ENCODE results near the gene UPK1A. TPM values are rescaled to one million over a fixed set of nuclear protein-coding genes. Genes with fewer than 3 reads are reported as not detected.
A peak's percentile ranks its signal among the peaks of the same experiment; 100 is the strongest.

The UPK1A gene
- total RNA-seq, 6 experiments from 2014 or later, result 0.27 TPM; not detected in 5

DNA sequence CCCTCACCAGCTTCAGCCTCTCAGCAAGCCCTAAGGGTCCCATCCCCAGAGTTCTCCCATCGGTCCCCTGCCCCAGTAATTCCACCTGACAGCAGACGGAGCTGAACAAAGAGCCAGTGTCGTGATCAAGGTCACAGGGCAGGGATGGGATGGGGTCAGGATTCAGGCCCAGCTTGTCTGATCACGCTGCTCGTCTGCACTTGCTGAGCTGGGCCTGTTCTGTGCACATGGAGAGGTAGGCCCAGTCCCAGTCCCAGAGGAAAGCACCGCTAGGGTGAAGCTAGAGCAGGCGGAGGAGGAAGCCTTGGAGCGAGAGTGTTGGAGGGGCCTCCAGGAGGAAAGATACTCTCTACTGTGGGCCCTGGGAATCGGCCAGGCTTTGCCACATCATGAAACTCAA lies 44.6 kb upstream of the UPK1A start:
- intact Hi-C loops (cut with DNase I), result no loop called here
- no peaks in the 10 kb centered on the region for H3K4me1 ChIP-seq
- TF ChIP-seq, protein P1, sequence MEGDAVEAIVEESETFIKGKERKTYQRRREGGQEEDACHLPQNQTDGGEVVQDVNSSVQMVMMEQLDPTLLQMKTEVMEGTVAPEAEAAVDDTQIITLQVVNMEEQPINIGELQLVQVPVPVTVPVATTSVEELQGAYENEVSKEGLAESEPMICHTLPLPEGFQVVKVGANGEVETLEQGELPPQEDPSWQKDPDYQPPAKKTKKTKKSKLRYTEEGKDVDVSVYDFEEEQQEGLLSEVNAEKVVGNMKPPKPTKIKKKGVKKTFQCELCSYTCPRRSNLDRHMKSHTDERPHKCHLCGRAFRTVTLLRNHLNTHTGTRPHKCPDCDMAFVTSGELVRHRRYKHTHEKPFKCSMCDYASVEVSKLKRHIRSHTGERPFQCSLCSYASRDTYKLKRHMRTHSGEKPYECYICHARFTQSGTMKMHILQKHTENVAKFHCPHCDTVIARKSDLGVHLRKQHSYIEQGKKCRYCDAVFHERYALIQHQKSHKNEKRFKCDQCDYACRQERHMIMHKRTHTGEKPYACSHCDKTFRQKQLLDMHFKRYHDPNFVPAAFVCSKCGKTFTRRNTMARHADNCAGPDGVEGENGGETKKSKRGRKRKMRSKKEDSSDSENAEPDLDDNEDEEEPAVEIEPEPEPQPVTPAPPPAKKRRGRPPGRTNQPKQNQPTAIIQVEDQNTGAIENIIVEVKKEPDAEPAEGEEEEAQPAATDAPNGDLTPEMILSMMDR (IDR thresholded peaks at IDR 0.05), result no peak
- no peak for TF ChIP-seq POLR2A (IDR thresholded peaks at IDR 0.05)
- H3K4me3 ChIP-seq, result no peak overlapping the region
- no peaks in the 10 kb centered on the region for H3K36me3 ChIP-seq
- no peaks in the 10 kb centered on the region for H3K9me3 ChIP-seq
- DNase-seq (no peak), ATAC-seq (no peak)
- no peaks in the 10 kb centered on the region for H3K27me3 ChIP-seq
- H3K27ac ChIP-seq, result no peak overlapping the region
- 88% methylated on average over 9 of the region's 9 CpGs for WGBS (ENCODE audit: insufficient coverage, low coverage, low lambda C conversion rate, missing lambda C conversion rate)

DNA sequence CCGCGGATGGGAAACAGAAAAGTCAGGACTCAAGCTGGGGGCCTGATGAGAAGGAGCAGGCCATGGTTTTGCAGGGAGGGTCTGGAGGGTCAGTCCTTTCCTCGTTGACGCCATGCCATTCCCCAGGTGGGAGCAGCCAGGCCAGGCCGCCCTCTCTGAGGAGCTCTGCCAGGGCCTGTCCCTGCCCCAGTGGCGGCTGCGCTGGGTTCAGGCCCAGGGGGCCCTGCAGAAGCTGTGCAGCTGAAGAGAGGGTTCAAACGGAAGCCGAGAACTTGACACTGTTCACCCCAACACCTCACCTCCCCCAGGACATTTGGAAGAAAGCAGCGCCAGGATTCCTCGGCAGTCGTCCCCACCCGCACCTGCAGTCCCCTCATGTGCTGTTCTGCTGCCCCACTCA lies 43.6 kb upstream of the UPK1A start:
- H3K27ac ChIP-seq, result no peak overlapping the region
- no peak for ATAC-seq

DNA sequence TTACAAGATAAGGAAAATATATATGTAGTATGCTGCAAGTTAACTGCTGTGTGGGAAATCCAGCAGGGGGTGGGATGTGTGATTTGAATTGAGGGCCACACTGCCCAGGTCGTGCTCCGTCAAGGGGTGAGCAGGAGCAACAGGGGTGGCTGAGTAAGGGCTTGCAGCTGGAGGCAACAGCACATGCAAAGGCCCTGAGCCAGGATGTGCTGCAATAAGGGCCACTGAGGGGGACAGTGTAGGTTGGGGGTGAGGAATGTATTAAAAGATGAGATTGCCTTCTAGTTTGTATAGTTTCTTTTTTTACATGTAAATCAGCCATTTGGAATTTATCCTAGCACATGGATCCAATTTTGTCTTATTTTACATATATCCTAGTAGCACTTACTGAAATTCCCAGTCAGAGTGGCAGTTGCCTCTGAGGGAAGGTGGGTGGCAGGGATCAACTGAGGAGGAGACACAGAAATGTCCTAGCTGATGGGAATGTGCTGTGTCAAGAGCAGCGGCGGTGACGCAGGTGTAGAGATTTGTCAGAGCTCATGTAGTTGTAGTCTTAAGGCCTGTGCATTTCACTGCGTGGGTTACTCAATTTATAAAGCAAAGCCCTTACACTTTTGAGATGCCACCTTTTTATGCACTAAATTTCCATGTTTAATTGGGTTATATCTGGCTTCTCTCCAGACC lies 42.8 kb upstream of the UPK1A start:
- Histone ChIP-seq H3K27me3 (no peaks in the 10 kb centered on the region), H3K4me3 (no peak overlapping the region), H3K27ac (no peak overlapping the region), H3K9me3 (no peaks in the 10 kb centered on the region), H3K4me1 (no peaks in the 10 kb centered on the region), H3K36me3 (no peaks in the 10 kb centered on the region)
- WGBS (ENCODE audit: insufficient coverage, low coverage, low lambda C conversion rate, missing lambda C conversion rate), result 82% methylated on average over 6 of the region's 6 CpGs
- no peak for ATAC-seq
- no peak for TF ChIP-seq POLR2A (IDR thresholded peaks at IDR 0.05)
- TF ChIP-seq, protein P1 (IDR thresholded peaks at IDR 0.05), result no peak
- intact Hi-C loops (cut with DNase I), result no loop called here
- no peak for DNase-seq

More for the DNA sequence above, 43.6 kb upstream of the UPK1A start:
- 90% methylated on average over 6 of the region's 13 CpGs for WGBS (ENCODE audit: insufficient coverage, low coverage, low lambda C conversion rate, missing lambda C conversion rate)
- no peak for DNase-seq
- no peaks in the 10 kb centered on the region for H3K36me3 ChIP-seq
- no peak for TF ChIP-seq POLR2A (IDR thresholded peaks at IDR 0.05)
- TF ChIP-seq, protein P1 (IDR thresholded peaks at IDR 0.05), result no peak
- no peak overlapping the region for H3K4me3 ChIP-seq
- H3K4me1 ChIP-seq, result no peaks in the 10 kb centered on the region
- no peaks in the 10 kb centered on the region for H3K27me3 ChIP-seq
- intact Hi-C loops (cut with DNase I), result no loop called here
- no peaks in the 10 kb centered on the region for H3K9me3 ChIP-seq

DNA sequence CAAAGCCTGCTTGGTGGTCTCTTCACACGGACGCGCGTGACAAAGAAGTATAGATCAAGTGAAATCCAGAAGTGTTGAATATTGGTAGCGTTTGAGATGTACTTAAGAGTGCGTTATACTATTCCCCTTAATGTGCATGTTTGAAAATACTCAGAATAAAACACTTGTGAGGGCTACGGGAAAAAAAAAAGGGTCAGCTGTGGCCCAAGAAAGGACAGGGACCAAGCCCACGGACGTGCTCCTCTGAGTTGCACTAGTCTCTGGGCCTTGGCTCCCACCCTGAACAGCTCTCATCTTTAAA lies 38.1 kb upstream of the UPK1A start:
- Histone ChIP-seq H3K27me3 (no peaks in the 10 kb centered on the region), H3K4me3 (peak overlapping the region; percentile 97 to 100 (median 99)), H3K9me3 (no peaks in the 10 kb centered on the region), H3K27ac (peak overlapping the region; percentile 61 to 90 (median 87)), H3K4me1 (peaks cover 0 to 6% (median 0%) of the 10 kb centered on the region in 4 donors), H3K36me3 (peaks cover 0 to 30% (median 18%) of the 10 kb centered on the region in 4 donors)
- intact Hi-C loops (cut with DNase I), result no loop called here
- ATAC-seq, result no peak
- DNase-seq, result no peak
- TF ChIP-seq, protein P1 (IDR thresholded peaks at IDR 0.05), result no peak
- no peak for TF ChIP-seq POLR2A (IDR thresholded peaks at IDR 0.05)
- 5% methylated on average over 9 of the region's 9 CpGs for WGBS (ENCODE audit: insufficient coverage, low coverage, low lambda C conversion rate, missing lambda C conversion rate)

Measured in right lobe of liver (tissue), 6 donors.